ENCODE measurements around the gene RAPGEF6. TPM values are rescaled to one million over a fixed set of nuclear protein-coding genes. Genes with fewer than 3 reads are reported as not detected.

Gene RAPGEF6
- total and polyA plus RNA-seq, 11 donors, result 2.3 to 13.9 (median 8.6) TPM

GRCh38 chr5:131413605-131414559 lies 221.1 kb downstream of the RAPGEF6 start:
- DNase-seq (no peak), ATAC-seq (no peak)
- H3K27ac ChIP-seq, result no peak overlapping the region
- TF ChIP-seq CTCF (IDR thresholded peaks at IDR 0.05), result no peak
- TF ChIP-seq POLR2A (IDR thresholded peaks at IDR 0.05), result no peak
- no peaks in the 10 kb centered on the region for H3K27me3 ChIP-seq
- WGBS, 4 donors, result 89 to 91% (median 90%) methylated on average over 4 of the region's 4 CpGs
- H3K4me3 ChIP-seq, result no peak overlapping the region
- H3K9me3 ChIP-seq, result no peaks in the 10 kb centered on the region
- peaks cover 0 to 6% (median 0%) of the 10 kb centered on the region in 12 donors for H3K4me1 ChIP-seq
- H3K36me3 ChIP-seq, result peaks cover 0 to 17% (median 0%) of the 10 kb centered on the region in 9 donors
- intact Hi-C loops (cut with DNase I), result loop anchor here in 8 of 10 donors (10.0 kb wide), 4 partner anchors 239 to 1519 kb away; partner anchors contain the start of genes HINT1 (in 4 of the 8), CHSY3 (in 3 of the 8) and LYRM7 (in 1 of the 8)

- DNase-seq (no peak), ATAC-seq (no peak)
- H3K4me1 ChIP-seq, result no peaks in the 10 kb centered on the region
- H3K36me3 ChIP-seq, result peaks cover 0 to 36% (median 11%) of the 10 kb centered on the region in 9 donors
- intact Hi-C loops (cut with DNase I), result loop anchor here in 1 of 10 donors (10.0 kb wide), 1 partner anchor 132 kb away; no protein-coding TSS in a partner anchor
- no peak overlapping the region for H3K27ac ChIP-seq
- H3K4me3 ChIP-seq, result no peak overlapping the region
- H3K9me3 ChIP-seq, result peaks cover 0 to 20% (median under 1%) of the 10 kb centered on the region in 12 donors
- TF ChIP-seq CTCF (IDR thresholded peaks at IDR 0.05), result no peak
- no peak for TF ChIP-seq POLR2A (IDR thresholded peaks at IDR 0.05)
- WGBS, 4 donors, result 93 to 99% (median 97%) methylated on average over 6 of the region's 6 CpGs
- H3K27me3 ChIP-seq, result no peaks in the 10 kb centered on the region
Measured at GRCh38 chr5:131406975-131407638, 227.9 kb downstream of the RAPGEF6 start.

GRCh38 chr5:131406076-131406475 lies 229.0 kb downstream of the RAPGEF6 start:
- ATAC-seq (no peak), DNase-seq (no peak)
- H3K36me3 ChIP-seq, result peaks cover 0 to 38% (median 11%) of the 10 kb centered on the region in 9 donors
- WGBS, 4 donors, result 77 to 100% (median 84%) methylated on average over 2 of the region's 2 CpGs
- peaks cover 0 to 30% (median 3%) of the 10 kb centered on the region in 12 donors for H3K9me3 ChIP-seq
- H3K4me1 ChIP-seq, result no peaks in the 10 kb centered on the region
- no peak overlapping the region for H3K27ac ChIP-seq
- intact Hi-C loops (cut with DNase I), result loop anchor here in 1 of 10 donors (10.0 kb wide), 1 partner anchor 131 kb away; no protein-coding TSS in a partner anchor
- no peak overlapping the region for H3K4me3 ChIP-seq
- TF ChIP-seq POLR2A (IDR thresholded peaks at IDR 0.05), result no peak
- no peak for TF ChIP-seq CTCF (IDR thresholded peaks at IDR 0.05)
- H3K27me3 ChIP-seq, result no peaks in the 10 kb centered on the region

All from heart left ventricle (tissue), 16 donors.